K562 (cell line): ENCODE measurements around the gene TCF21. TPM values are rescaled to one million over a fixed set of nuclear protein-coding genes. Genes with fewer than 3 reads are reported as not detected.

ENCODE experiments used
- ATF6 ChIP-seq: sonication (generic); formaldehyde crosslinking; IDR thresholded peaks from 2 replicates; pipeline ENCODE4 v1.4.0; 2020; ENCODE audit warnings: mild to moderate bottlenecking, missing genetic modification reagents
- HES1 ChIP-seq: fragments of 450-650 bp; IDR thresholded peaks from 2 replicates; pipeline ENCODE4 v1.6.1; 2016; ENCODE audit warnings: low read depth, mild to moderate bottlenecking, moderate library complexity
- LCOR ChIP-seq: sonication (generic); formaldehyde crosslinking; IDR thresholded peaks from 2 replicates; pipeline ENCODE4 v1.8.0; 2022; ENCODE audit warnings: mild to moderate bottlenecking, missing genetic modification reagents
- LEF1 ChIP-seq: fragments of 450-650 bp; IDR thresholded peaks from 2 replicates; pipeline ENCODE4 v1.6.1; 2016; ENCODE audit warnings: mild to moderate bottlenecking
- MTA3 ChIP-seq: fragments of 450-650 bp; formaldehyde crosslinking; IDR thresholded peaks from 2 replicates; pipeline ENCODE4 v1.6.1; 2017; ENCODE audit warnings: mild to moderate bottlenecking, borderline replicate concordance
- PHB ChIP-seq: fragments of 250-450 bp; sonication (Bioruptor Pico); IDR thresholded peaks from 2 replicates; pipeline ENCODE4 v1.5.0; 2021
- ZNF311 ChIP-seq: fragments of 250-450 bp; sonication (Bioruptor Pico); IDR thresholded peaks from 2 replicates; pipeline ENCODE4 v1.4.0; 2020; ENCODE audit warnings: mild to moderate bottlenecking, moderate library complexity
- ZNF740 ChIP-seq, 3 experiments: fragments of 200-800 bp in 1 of 3; sonication (Bioruptor generic) in 1 of 3; sonication (generic) in 1 of 3; formaldehyde crosslinking in 1 of 3; IDR thresholded peaks; 2 replicates each; pipeline versions ENCODE4 v1.6.1 to v1.8.0; 2016 to 2022; ENCODE audit warnings: mild to moderate bottlenecking in 2 of 3, missing compliant biosample characterization in 2 of 3, missing genetic modification characterization in 2 of 3, missing genetic modification reagents in 1 of 3
- ZSCAN29 ChIP-seq: fragments of 450-650 bp; IDR thresholded peaks from 2 replicates; pipeline ENCODE4 v1.6.1; 2017
- ZSCAN32 ChIP-seq: fragments of 450-650 bp; formaldehyde crosslinking; IDR thresholded peaks from 2 replicates; pipeline ENCODE4 v1.4.0; 2020; ENCODE audit warnings: mild to moderate bottlenecking, moderate library complexity
- polyA plus RNA-seq, 8 experiments: library from polyadenylated mRNA; depleted of rRNA in 4 of 8; stranded (reverse) in 5 of 8; unstranded in 3 of 8; fragments of >200 nt; fragmentation: Nextera tagmentation in 2 of 8; fragmentation: Illumina TruSeq in 1 of 8; extraction: Ambion mirVana in 2 of 8; extraction: Trizol in 1 of 8; gene quantifications; 2 replicates each; pipeline versions ENCODE4 v1.2.1 to v1.2.3, GENCODE V29; 2011 to 2014; ENCODE audit warnings: inconsistent platforms in 1 of 8, missing spikeins in 1 of 8
- total RNA-seq, 7 experiments: library from RNA; depleted of rRNA in 6 of 7; stranded (reverse); fragments of >200 nt in 6 of 7; fragmentation: Illumina TruSeq in 2 of 7; extraction: Trizol in 2 of 7; gene quantifications; 2 replicates each; pipeline versions ENCODE4 v1.2.1 to v1.2.3, GENCODE V29; 2011 to 2021; ENCODE audit warnings: low replicate concordance in 1 of 7

TCF21 gene
- total and polyA plus RNA-seq, 9 of the 15 experiments (the other 6 are each of a cell fraction or from before 2014, with no cell fraction given) = not detected

GRCh38 chr6:133898263-133898662 is 9.3 kb downstream of the TCF21 start (continued):
- TF ChIP-seq HES1 (no peak), PHB (no peak), ATF6 (CRISPR knock-in tag) (no peak), MTA3 (no peak), LEF1 (no peak), ZNF311 (CRISPR knock-in tag) (no peak), ZNF740 (CRISPR knock-in tag; IDR thresholded peaks at IDR 0.05) (no peak), ZNF740 (tag; IDR thresholded peaks at IDR 0.05) (no peak), LCOR (CRISPR knock-in tag) (no peak), ZSCAN29 (no peak), ZSCAN32 (CRISPR knock-in tag) (no peak)
- TF ChIP-seq, all 486 proteins: peak for 0
